K562 (cell line): ENCODE measurements around the gene RASIP1. TPM values are rescaled to one million over a fixed set of nuclear protein-coding genes. Genes with fewer than 3 reads are reported as not detected.

ENCODE experiments used
- ARID3A ChIP-seq: IDR thresholded peaks from 2 replicates; pipeline ENCODE4 v1.6.1; 2012; ENCODE audit warnings: low read depth, low read length, improper control_type of control experiment, borderline replicate concordance
- BRD4 ChIP-seq: fragments of 200-600 bp; sonication (generic); IDR thresholded peaks from 2 replicates; pipeline ENCODE4 v1.6.1; 2017; ENCODE audit warnings: inconsistent platforms
- CAMTA2 ChIP-seq: fragments of 250-450 bp; sonication (Bioruptor Pico); conservative IDR thresholded peaks from 2 replicates; pipeline ENCODE4 v1.5.1; 2022
- CREBBP ChIP-seq: IDR thresholded peaks from one replicate; pipeline ENCODE4 v1.6.1; 2012; ENCODE audit warnings: low read depth, mild to moderate bottlenecking, control low read depth, inconsistent platforms, low read length
- CREM ChIP-seq: IDR thresholded peaks from 2 replicates; pipeline ENCODE4 v1.6.1; 2014; ENCODE audit warnings: antibody characterized with exemption, low read depth
- ELF2 ChIP-seq: fragments of 250-450 bp; sonication (Bioruptor Pico); IDR thresholded peaks from 2 replicates; pipeline ENCODE4 v1.5.0; 2021; ENCODE audit warnings: mild to moderate bottlenecking
- ETS1 ChIP-seq: conservative IDR thresholded peaks from 2 replicates; pipeline ENCODE4 v1.6.1; 2011; ENCODE audit warnings: low read depth, mild to moderate bottlenecking, low read length; ENCODE audit not compliant: control insufficient read depth
- JUND ChIP-seq, 2 experiments: IDR thresholded peaks; 2 replicates in 1 of 2; 3 replicates in 1 of 2; pipeline ENCODE4 v1.6.1; 2011; ENCODE audit warnings: borderline replicate concordance in 2 of 2, low read depth in 2 of 2, low read length in 2 of 2, improper control_type of control experiment in 1 of 2, missing biosample characterization in 1 of 2, missing genetic modification characterization in 1 of 2, missing genetic modification reagents in 1 of 2
- PPARD ChIP-seq: fragments of 250-450 bp; sonication (Bioruptor Pico); IDR thresholded peaks from 2 replicates; pipeline ENCODE4 v1.8.0; 2022; ENCODE audit warnings: inconsistent platforms, mild to moderate bottlenecking, moderate library complexity
- PTTG1 ChIP-seq: fragments of 450-650 bp; IDR thresholded peaks from 2 replicates; pipeline ENCODE4 v1.6.1; 2016; ENCODE audit warnings: low read depth, mild to moderate bottlenecking, missing genetic modification characterization, missing compliant biosample characterization
- SMC3 ChIP-seq: conservative IDR thresholded peaks from 2 replicates; pipeline ENCODE4 v1.6.1; 2011; ENCODE audit warnings: low read depth, low read length, improper control_type of control experiment; ENCODE audit not compliant: insufficient read depth
- TCF15 ChIP-seq: fragments of 250-450 bp; sonication (Bioruptor Pico); IDR thresholded peaks from 2 replicates; pipeline ENCODE4 v1.8.0; 2022; ENCODE audit warnings: moderate library complexity, mild to moderate bottlenecking, inconsistent platforms
- THAP12 ChIP-seq: fragments of 250-450 bp; sonication (Bioruptor Pico); IDR thresholded peaks from 2 replicates; pipeline ENCODE4 v1.9.0; 2021; ENCODE audit warnings: mild to moderate bottlenecking, inconsistent platforms
- THRAP3 ChIP-seq: fragments of 450-650 bp; IDR thresholded peaks from 2 replicates; pipeline ENCODE4 v1.6.1; 2016; ENCODE audit warnings: mild to moderate bottlenecking, inconsistent platforms, borderline replicate concordance
- ZNF23 ChIP-seq: fragments of 250-450 bp; sonication (Bioruptor Pico); IDR thresholded peaks from 2 replicates; pipeline ENCODE4 v1.4.0; 2020; ENCODE audit warnings: mild to moderate bottlenecking
- ZNF24 ChIP-seq: fragments of 450-650 bp; IDR thresholded peaks from 2 replicates; pipeline ENCODE4 v1.6.1; 2016
- ZNF263 ChIP-seq: sonication (generic); formaldehyde crosslinking; IDR thresholded peaks from 2 replicates; pipeline ENCODE4 v1.8.0; 2022; ENCODE audit warnings: mild to moderate bottlenecking, missing genetic modification reagents, borderline replicate concordance
- ZNF436 ChIP-seq: fragments of 250-450, 450-650 bp; sonication (Bioruptor Pico); formaldehyde crosslinking; IDR thresholded peaks from 2 replicates; pipeline ENCODE4 v1.7.0; 2020; ENCODE audit warnings: mild to moderate bottlenecking
- polyA plus RNA-seq, 8 experiments: library from polyadenylated mRNA; depleted of rRNA in 4 of 8; stranded (reverse) in 5 of 8; unstranded in 3 of 8; fragments of >200 nt; fragmentation: Nextera tagmentation in 2 of 8; fragmentation: Illumina TruSeq in 1 of 8; extraction: Ambion mirVana in 2 of 8; extraction: Trizol in 1 of 8; gene quantifications; 2 replicates each; pipeline versions ENCODE4 v1.2.1 to v1.2.3, GENCODE V29; 2011 to 2014; ENCODE audit warnings: inconsistent platforms in 1 of 8, missing spikeins in 1 of 8
- total RNA-seq, 7 experiments: library from RNA; depleted of rRNA in 6 of 7; stranded (reverse); fragments of >200 nt in 6 of 7; fragmentation: Illumina TruSeq in 2 of 7; extraction: Trizol in 2 of 7; gene quantifications; 2 replicates each; pipeline versions ENCODE4 v1.2.1 to v1.2.3, GENCODE V29; 2011 to 2021; ENCODE audit warnings: low replicate concordance in 1 of 7
- TF ChIP-seq, protein P1 (sequence below): fragments of 250-450 bp; sonication (Bioruptor Pico); IDR thresholded peaks from 2 replicates; pipeline ENCODE4 v1.6.1; 2021; ENCODE audit warnings: mild to moderate bottlenecking
- TF ChIP-seq, protein P2 (sequence below): sonication (generic); IDR thresholded peaks from 2 replicates; pipeline ENCODE4 v1.6.1; 2016

The RASIP1 gene
- total and polyA plus RNA-seq, 9 of the 15 experiments (the other 6 are each of a cell fraction or from before 2014, with no cell fraction given): 0.20 to 4.7 (median 1.5) TPM

DNA sequence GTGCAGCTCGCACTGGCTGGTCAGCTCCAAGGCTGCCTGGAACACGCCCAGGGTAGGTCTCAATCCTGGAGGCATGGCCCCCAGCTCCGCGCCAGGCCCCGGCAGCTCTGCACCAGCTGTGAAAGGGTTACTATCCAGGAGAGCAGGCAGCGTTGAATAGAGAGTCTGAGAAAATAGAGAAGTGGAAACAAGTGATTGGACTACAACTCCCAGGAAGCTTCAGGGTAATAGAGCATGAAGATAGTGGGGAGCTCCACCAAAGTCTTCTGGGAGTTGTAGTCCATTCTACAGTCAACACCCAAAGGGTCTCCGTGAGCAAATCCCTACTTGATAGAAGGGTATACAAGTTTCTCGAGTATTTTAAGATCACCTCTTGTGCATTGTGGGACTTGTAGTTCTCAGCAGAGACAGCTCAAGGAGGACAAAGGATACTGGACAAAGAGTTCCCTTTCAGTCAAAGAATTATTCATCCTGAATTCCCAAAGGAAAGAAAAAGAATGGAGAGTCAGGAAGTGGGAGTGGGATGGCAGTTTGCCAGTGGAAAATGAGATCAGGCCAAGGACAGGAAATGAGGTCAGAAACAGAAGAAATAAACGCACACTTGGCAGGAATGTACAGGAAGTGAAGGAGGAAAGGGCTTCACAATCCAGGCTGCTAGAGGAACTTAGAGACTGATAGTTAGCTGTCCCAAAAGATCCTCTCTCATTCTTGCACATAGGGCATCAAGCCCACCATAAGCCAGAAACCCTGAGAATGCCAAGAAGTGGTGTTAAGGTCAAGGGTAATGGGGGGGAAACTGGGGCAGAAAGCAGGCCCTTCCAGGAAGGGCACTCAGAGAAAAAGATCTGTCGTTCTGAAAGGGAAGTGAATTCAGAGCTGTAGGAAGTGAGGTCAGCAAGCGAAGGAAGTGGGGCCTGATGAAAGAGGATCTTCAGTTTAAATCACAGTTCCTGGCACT is 15.3 kb downstream of the RASIP1 start (continued):
- TF ChIP-seq, protein P1, sequence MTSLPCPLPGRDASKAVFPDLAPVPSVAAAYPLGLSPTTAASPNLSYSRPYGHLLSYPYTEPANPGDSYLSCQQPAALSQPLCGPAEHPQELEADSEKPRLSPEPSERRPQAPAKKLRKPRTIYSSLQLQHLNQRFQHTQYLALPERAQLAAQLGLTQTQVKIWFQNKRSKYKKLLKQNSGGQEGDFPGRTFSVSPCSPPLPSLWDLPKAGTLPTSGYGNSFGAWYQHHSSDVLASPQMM (CRISPR knock-in tag): no peak
- TF ChIP-seq ZNF24: no peak
- TF ChIP-seq ETS1: no peak; the same call in 1 of the 2 replicates
- no peak for TF ChIP-seq BRD4
- peak; percentile 80 for TF ChIP-seq CREM
- no peak for TF ChIP-seq PPARD (CRISPR knock-in tag)
- no peak for TF ChIP-seq ARID3A
- TF ChIP-seq CREBBP: no peak
- TF ChIP-seq THRAP3: no peak
- no peak for TF ChIP-seq THAP12 (CRISPR knock-in tag)
- peak; percentile 18; the same call in 1 of the 2 replicates for TF ChIP-seq ELF2 (CRISPR knock-in tag)
- TF ChIP-seq, protein P2, sequence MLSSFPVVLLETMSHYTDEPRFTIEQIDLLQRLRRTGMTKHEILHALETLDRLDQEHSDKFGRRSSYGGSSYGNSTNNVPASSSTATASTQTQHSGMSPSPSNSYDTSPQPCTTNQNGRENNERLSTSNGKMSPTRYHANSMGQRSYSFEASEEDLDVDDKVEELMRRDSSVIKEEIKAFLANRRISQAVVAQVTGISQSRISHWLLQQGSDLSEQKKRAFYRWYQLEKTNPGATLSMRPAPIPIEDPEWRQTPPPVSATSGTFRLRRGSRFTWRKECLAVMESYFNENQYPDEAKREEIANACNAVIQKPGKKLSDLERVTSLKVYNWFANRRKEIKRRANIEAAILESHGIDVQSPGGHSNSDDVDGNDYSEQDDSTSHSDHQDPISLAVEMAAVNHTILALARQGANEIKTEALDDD: no peak
- no peak for TF ChIP-seq TCF15 (CRISPR knock-in tag)
- TF ChIP-seq ZNF436 (CRISPR knock-in tag): no peak
- TF ChIP-seq SMC3: no peak
- no peak for TF ChIP-seq ZNF23 (CRISPR knock-in tag)
- no peak; the same call in 1 of the 2 replicates for TF ChIP-seq JUND (IDR thresholded peaks at IDR 0.05; ENCODE audit: borderline replicate concordance, low read depth, low read length)
- peak; percentile 74; the same call in 2 of the 3 replicates for TF ChIP-seq JUND (tag; IDR thresholded peaks at IDR 0.05; ENCODE audit: borderline replicate concordance, low read depth, low read length)
- no peak for TF ChIP-seq PTTG1 (tag)
- TF ChIP-seq ZNF263 (CRISPR knock-in tag): no peak
- no peak for TF ChIP-seq CAMTA2 (CRISPR knock-in tag)
